B cell (primary cell): ENCODE results near the gene EPC1.

Experiments
- CTCF ChIP-seq: fragments of 200-600 bp; IDR thresholded peaks from one replicate; pipeline ENCODE4 v1.8.0; 2022; ENCODE audit warnings: antibody characterized with exemption, mild to moderate bottlenecking
- EZH2 ChIP-seq: IDR thresholded peaks from 2 replicates; pipeline ENCODE4 v1.6.1; 2012; ENCODE audit warnings: borderline replicate concordance, low read depth, mild to moderate bottlenecking, moderate library complexity, low read length; ENCODE audit not compliant: insufficient read depth, poor library complexity, severe bottlenecking

- TF ChIP-seq CTCF (no peak), EZH2 (no peak)
Measured at GRCh38 chr10:32349968-32350738, 3.2 kb upstream of the EPC1 start.
